HG03060 (cell line): Measurements from ENCODE around the gene TPST2.

Source experiments
- ATAC-seq: cut with Tn5 transposase; IDR thresholded peaks from one replicate; pipeline ENCODE4 v1.9.1; 2021; ENCODE audit warnings: low read depth, moderate number of reproducible peaks; ENCODE audit not compliant: unreplicated experiment

The TPST2 gene

DNA sequence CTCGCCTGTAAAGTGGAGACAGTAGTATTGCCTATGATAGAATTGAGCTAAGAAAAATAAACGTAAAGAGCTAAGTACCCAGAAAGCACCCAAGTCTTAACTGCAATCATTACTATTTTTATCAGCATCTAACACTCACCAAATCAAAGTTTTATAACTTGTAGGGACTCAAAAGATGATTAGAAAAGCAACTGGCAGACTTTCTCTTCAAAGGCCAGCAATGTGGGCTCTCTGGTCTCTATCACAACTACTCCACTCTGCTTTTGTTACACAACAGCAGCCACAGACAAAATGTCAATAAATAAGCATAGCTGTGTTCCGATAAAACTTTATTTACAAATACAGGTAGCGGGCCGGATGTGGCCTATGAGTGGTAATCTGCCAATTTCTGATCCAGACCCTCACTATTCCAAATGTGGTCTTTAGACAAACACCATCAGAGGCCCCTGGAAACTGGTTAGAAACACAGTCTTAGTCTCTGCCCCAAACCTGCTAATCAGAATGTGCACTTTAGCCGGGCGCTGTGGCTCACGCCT is 8.2 kb downstream of the TPST2 start:
- ATAC-seq, result no peak

DNA sequence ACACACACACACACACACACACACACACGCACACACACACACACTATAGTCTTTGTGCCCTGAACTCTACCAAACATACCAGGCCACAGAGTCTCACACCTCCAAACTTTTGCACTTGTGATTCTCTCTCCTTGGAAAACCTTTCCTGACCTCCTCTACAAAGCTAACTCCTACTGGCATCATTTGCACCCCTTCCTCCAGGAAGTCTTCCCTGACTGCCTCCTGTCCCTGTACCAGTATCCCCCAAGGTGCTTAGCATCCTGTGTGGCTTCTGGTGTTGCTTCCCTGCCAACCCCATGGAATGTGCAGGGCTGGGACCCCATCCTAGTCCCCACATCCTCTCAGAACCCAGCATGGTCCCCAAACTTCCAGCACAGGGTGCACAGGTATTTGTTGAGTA is 8.9 kb downstream of the TPST2 start:
- ATAC-seq, result no peak

DNA sequence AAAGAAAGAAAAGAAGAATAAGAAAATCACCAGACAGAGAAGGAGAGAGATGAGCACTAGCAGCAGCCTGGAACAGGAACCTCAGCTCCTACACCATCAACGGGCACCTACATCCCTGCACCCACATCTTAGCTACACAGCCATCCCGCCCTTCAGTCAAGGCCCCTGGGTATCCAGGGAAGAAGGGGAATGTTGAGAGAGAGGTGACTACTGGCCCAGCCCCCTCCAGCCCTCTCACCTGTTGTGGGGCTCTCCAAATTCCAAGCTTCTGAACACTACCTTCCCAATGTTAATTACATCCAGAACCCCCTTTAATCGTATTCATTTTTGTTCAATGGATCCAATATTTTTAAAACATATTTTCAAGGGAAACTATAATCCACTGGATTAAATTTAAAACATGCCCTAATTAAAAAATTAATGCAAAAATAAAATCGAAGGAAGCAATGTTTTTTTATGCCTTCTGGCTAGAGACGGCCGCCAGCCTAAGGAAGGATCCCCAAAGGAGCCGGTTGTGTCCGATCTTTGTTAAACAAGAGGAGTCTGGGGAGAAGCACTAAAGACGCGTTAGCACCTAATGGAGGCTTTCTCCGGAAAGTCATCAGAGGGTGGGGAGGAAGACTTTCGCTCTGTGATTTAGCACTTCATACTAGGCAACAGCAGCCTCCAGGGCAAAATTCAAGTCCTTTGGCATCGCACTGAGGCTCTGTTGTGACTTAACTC is 9.5 kb downstream of the TPST2 start:
- ATAC-seq, result no peak

DNA sequence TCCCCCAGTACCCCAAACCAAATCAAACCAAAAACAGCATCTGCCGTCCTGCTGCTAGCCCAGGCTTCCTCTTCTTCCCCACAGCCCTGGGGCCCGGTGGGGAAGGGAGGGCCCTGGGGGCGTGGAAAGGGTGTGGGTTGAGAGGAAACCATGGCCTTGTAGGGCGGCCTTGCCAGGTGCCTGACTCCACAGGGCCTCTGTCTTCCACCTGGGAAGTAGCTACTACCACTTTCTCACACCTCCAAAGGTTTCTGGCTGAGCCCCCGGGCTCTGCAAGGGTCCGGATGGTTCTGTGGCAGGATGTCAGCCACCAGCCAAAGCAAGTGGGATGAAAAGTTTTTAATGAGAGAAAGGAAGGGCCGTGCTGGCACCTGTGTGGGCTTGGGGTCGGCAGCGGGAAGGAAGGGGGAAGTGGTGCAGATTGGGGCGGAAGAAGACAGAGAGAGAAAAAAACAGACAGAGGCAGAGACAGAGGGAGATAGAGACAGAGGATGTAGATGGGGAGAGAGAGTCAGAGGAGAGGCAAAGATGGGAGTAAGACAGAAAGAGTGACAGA is 10.5 kb downstream of the TPST2 start:
- no peak for ATAC-seq

DNA sequence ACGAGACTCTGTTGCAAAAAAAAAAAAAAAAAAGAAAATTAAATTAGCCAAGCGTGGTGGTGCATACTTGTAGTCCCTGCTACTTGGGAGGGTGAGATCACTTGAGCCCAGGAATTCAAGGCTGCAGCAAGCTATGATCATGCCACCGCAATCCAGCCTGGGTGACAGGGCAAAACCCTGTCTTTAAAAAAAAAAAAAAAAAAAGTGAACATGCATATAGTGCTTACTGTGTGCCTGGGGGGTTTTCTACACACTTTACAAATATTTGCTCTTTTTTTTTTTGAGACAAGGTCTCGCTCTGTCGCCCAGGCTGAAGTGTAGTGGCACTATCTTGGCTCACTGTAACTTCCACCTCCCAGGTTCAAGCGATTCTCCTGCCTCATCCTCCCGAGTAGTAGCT is 12.9 kb downstream of the TPST2 start:
- no peak for ATAC-seq

DNA sequence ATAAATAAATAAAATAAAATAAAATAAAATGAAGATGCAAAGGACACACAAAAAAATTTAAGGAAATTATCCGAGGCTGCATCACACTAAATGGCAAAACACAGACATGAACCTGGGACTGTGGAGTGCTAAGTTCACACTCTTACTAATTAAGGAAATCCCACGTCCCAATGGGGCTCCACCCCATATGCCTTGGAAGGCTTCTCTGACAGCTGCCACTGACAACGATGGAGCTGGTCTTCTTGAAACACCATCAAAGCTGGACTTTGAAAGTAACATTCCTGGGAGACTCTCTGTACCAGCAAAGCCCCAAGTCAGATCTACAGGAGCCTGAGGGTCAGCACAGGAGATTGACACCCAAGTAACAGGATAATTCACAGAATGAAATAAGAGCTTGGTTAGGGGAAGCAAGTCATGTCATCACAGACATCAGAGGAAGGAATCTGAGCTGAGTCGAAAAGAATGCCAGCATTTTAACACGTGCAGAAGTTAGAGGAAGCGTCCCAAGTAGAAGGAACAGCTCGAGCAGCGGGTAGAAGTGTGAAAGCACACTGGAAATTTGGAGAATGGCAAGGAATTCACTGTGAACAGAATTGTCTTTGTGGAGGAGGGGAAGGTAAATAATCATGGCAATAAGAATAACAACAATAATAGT is 13.8 kb downstream of the TPST2 start:
- ATAC-seq, result no peak

DNA sequence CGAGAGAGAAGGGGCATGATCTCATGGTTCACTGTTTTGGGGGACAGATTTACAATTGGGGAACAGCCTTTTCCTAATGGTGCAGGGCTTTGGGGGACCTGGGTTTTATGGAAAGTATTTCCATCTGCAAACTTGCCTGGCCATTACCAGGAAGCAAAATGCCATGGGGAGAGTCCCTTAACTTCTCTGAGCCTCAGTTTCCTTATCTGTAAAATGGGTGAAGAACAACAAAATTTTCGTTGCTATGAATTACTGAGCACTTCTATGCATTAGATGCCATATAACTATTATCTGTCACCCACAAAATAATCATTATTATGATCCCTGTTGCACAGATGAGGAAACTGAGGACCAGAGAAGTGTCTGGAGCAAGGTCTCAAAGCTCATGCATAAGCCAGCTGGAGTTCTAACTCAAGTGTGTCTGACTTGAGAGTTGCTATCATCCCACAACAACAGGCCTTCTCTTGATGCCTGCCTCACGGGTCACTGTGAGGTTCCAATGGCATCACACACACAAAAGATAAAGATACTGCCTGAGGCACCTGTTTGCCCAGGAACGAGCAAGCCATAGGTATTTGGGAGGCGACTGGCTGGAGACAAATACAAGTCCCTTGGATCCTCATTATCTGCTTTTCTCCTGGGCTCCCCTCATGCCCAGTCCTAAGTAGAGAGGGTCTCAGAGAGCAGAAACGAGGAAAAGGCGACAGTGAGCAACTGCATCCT is 15.8 kb downstream of the TPST2 start:
- no peak for ATAC-seq

DNA sequence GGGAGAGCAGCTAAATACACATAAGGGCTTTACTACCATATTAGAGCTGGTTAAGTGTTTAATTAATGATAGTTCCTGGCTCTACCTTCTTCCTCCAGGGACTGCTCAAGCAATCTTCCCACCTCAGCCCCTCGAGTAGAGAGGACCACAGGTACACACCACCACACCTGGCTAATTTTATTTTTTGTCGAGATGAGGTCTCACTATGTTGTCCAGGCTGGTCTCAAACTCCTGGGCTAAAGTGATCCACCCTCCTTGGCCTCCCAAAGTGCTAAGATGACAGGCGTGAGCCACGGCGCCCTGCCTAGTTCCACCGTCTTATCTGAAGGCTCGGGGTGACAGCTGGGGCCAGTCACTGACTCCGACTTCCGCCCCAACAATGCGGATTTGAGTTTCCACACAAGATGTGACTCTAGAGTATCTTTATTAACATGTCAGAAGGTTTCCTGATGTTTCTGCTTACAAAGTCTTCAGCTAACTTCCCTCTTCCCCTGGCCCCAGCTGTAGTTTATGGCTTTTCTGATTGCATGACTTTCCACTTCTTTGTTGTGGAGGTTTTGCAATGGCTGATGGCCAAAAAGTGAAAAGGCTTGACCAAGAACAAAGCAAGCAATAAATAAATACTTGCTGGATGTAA is 16.8 kb downstream of the TPST2 start:
- ATAC-seq, result no peak

DNA sequence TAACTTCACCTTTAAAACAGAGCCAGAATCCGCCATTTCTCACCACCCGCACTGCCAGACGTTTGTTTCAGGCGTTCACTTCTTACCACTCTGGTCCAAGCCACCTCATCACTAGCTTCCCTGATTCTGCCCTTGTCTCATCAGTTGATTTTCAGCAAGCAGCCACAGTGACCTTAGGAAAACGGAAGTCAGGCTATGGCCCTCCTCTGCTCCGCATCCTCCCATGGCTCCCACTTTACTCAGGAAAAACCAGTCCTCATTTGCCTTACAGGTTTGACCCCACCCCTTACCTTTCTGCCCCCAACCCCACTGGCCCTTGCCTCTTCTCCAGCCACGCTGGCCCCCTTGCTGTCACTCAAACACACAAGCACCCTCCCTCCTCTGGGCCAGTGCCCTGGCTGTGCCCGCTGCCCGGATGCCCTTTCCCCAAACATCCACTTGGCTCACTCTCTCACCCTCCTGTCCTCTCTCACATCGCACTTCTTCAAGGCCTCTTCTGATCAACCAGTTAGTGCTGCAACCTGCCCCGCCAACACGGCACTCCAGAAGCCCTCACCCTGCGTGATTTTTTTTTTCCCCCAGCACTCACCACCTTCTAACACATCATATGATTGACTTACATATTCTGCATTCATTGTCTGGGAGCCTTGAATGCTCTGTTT is 18.9 kb downstream of the TPST2 start:
- no peak for ATAC-seq

DNA sequence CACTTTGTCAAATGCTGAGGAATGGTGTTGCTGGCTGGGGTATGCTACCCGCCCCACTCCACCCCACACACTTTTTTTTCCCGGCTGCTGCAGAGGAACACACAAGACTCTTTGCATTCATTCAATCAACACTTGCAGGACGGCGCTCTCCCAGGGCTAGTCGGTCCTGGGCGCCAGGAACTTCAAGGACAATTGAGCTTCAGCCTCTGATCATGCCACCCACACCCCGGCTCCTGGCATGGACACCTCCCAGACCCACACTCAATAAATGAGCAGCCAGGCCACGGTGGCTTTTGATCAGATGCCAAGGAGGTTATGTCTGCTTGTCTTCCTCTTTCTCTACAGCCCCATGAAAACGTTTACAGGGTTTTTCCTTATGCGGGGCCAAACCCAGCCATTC is 19.8 kb downstream of the TPST2 start:
- ATAC-seq, result no peak

DNA sequence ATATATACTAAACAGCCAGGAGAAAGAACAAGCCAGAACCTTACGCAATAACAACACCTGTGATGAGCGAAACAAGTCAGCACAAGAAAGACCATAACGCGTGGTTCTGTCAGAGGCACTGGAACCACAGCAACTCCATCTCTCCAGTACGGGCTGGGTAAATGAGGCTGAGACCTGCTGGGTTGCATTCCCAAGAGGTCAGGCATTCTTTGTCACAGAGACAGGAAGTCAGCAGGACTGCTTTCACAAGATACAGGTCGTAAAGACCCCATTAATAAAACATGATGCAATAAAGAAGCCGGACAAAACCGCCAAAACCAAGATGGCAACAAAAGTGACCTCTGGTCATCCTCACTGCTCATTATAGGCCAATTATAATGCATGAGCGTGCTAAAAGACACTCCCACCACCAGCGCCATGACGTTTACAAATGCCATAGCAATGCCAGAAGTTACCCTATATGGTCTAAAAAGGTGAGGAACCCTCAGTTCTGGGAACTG is 21.7 kb downstream of the TPST2 start:
- no peak for ATAC-seq

DNA sequence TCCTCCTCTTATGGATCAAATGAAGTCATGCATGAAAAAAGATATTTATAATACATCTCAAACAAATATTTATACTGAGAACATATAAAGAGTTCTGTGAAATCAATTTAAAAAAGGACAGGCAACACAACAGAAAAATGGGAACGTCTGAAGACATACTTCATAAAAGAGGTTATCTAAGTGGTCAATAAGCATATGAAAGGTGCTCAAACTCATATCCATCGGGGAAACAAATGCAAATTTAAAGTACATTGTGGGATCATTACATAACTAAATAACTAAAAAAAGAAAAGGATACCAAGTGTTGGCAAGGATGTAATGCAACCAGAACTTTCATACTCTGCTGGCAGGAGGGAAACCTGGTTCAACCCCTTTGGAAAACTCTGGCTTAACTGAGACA is 22.3 kb downstream of the TPST2 start:
- no peak for ATAC-seq

DNA sequence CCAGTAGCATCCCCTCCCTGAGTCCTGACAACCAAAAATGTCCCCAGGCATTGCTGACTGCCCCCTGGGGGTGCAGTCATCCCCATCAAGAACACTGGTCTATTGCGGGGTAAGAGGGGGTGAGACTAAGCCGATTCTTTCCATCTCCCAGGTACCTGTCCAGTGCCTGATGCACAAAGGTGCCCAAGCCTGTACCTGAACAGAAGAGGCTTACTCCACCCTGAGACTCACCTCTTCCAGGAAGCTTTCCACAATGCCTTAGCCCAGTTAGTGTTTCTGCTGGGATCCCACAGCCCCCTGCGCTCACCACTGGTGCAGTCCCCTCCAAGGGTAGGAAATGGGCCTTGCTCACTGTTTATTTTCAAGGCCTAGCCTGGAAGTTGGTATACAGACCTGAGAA is 22.9 kb downstream of the TPST2 start:
- ATAC-seq, result no peak

DNA sequence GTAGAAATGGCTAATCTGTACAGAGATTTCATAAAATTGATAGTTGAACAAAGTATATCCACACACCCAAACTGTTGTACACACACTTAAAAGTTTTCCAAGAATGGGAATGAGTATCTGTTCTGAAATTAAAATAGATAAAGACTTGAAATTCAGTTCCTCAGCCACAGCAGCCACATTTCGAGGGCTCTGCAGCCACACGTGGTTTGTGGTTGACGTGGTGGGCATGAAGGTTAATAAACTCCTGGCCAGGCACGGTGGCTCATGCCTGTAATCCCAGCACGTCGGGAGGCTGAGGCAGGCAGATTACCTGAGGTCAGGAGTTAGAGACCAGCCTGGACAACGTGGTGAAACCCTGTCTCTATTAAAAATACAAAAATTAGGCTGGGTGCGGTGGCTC is 24.0 kb downstream of the TPST2 start:
- ATAC-seq, result no peak

DNA sequence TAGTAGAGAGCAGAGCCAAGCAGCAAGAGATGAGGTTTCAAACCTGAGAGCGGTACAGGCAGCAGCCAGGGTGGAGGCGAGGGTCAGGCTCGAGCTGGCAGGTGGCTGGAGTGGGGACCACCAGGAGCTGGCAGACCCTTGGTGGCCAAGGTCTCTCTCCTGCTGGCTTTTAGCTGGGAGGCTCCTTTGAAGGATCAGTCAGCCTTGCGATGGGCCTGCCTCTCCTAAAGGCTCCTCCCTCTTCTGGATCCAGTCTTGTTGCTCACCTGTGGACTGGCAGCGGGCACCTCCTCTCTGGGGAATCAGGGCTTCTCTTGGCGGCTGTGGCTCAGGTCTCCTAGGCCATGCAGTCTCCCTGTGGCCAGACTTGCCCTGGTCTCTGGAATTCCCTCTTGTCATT is 24.8 kb downstream of the TPST2 start:
- no peak for ATAC-seq

DNA sequence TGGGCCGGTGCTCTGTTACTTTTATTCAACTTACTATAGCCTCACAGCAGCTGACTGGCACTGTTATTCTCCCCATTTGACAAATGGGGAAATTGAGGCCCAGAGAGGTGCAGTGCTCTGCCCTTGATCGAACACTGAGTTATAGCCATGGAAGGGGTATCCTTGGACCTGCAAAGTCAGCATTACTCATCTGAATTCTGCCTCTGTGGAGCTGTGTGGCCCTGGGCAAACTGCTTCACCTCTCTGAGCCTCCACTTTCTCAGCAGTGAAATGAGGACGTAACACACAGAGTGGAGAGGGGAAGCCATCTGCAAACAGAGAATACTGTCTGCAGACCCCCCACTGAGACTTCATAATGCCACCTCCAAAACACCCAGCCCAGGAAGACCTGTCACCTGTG is 25.3 kb downstream of the TPST2 start:
- no peak for ATAC-seq

DNA sequence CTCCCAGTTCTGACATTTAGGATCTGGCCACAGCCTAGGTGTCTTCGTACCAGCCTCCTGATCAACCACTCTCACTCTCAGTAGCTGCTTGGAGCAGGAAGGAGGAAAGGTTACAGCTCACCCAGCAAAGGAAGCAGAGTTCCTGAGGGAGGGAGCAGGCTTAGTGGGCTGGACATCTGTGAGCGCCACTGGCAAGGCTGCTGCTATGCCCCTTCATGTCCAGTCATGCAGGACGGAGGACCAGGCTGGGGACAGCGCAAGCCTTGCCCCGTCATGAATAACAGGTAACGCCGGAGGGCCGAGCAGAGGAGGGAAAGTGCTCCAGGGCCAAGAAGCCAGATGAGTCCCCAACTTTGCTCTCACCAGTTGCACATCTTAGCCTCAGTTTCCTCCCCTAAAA is 25.8 kb downstream of the TPST2 start:
- ATAC-seq, result no peak

DNA sequence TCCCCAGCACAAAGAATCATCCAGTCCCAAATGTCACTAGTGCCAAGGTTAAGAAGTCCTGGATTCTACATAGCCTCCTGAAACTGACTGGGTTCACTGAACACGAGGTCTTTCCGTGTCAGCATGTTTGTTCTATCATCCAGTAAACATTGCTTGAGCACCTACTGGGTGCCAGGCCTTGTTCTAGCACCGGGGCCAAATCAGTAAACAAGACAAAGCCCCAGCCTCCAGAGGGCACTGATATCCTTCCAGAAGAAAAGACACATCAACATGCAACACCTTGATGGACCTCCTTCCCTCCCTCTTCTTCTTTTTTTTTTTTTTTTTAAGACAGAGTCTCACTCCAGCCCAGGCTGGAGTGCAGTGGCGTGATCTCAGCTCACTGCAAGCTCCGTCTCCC is 26.9 kb downstream of the TPST2 start:
- ATAC-seq, result no peak

DNA sequence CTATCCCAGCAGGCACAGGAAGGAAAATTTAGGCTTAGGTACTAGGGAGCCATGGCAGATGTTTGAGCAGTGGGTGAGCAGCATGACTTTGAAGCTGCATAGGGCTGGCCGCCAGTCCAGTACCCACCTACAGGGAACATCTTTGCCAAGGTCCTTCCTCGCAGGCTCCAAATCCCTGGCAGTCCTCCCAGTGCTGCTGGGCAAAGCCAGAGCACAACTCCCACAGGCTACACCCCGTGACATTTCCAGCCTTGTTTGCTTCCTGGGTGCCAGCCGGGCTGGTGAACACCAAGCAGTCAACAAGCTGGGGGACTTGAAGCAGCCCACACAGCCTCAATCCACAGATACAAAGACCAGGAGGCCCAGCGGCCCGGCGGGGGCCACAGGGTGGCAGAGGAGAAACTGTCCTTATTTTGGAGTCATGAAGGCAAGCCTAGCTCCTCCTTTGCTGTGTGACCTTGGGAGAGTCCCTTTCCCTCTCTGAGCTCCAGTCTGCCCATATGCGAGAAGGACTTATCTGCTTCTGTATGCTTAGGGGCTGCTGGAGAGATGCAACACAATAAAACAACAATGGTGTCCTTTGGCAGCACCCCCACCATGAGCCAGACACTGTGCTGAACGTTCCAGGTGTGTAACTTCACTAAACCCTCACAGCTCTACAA is 28.0 kb downstream of the TPST2 start:
- no peak for ATAC-seq
